T-helper 2 cell treated with Interferon-gamma antibody and Interleukin-4, amounts not matched to agents 100 ng/mL and 5 ng/mL, for 36 hours (primary cell): Measurements from ENCODE around the gene KLF11. TPM values are rescaled to one million over a fixed set of nuclear protein-coding genes. Genes with fewer than 3 reads are reported as not detected.
"Not testable (repeated sequence)": the region's sequence is repeated elsewhere in the genome, so short reads cannot be mapped to it uniquely, and the experiment has no call there.

ENCODE experiments used
- intact Hi-C: fragments of 100-400 bp; cut with micrococcal nuclease; formaldehyde crosslinking; loops from one replicate; pipeline ENCODE4 v1.15.1; 2023
- total RNA-seq: library from RNA; stranded (reverse); gene quantifications from 2 replicates; pipeline ENCODE4 v1.2.3, GENCODE V29; 2022

KLF11 gene
- total RNA-seq, 1 donor from 2014 or later = 10.6 TPM

DNA sequence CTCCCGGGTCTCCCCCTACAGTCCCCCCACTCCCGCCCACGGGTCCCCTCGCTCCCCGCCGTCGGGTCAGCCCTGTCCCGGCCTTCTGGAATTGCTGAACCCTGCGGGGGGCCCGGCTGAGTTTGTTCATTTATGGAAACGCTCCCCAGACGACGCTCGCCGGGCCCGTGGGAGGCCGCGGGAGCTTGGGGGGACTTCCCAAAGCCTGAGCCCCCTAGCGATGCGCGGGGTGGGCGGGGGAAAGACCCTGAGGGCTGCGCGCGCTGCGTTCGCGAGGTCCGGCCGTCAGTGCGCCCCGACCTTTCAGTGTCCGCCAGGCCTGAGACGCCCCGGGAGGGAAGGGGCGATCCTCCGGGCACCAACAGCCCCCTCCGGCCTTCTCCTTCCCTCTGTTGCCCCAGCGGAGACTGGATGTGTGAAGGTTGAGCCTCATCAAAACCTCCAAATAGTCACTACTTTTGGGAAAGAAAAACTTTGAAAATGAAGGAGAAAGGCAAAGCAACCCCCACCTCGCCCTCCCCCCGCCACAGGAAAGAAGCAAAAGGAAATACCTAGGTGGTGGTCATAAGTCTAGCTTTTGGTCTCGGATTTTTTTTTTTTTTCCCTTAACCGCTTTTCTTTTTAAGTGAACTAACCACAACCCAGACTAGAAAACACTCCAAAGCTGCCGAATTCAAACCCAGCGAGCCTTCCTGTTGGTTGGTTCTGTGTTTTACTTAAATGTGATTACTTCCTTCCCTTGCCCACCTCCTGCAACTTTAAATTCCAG, 37.4 kb downstream of the KLF11 start:
- intact Hi-C loops = loop anchor here (1.0 kb wide), 2 partner anchors 42 to 222 kb away; partner anchors contain the start of genes HPCAL1 and RRM2

DNA sequence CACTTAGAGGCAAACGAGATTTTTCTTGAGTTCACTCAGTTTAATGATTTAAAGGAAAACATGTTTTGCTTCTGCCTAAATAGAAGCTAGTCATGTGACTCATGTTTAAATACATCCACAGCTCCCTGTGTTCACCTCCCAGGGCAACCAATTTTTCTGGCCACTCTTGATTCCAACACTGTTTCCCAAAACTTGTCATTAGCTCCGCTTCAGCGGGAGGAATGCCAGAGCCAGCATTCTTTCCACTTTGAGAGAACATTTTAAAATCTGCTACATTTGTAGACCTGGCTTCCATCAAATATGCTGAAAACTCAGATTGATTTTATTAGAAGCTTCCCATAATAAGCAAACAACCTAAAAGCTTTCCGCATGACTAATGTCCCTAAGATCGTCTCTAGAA, 39.7 kb downstream of the KLF11 start:
- intact Hi-C loops = no loop called here

GRCh38 chr2:10083692-10084211, 40.4 kb downstream of the KLF11 start:
- intact Hi-C loops = no loop called here

DNA sequence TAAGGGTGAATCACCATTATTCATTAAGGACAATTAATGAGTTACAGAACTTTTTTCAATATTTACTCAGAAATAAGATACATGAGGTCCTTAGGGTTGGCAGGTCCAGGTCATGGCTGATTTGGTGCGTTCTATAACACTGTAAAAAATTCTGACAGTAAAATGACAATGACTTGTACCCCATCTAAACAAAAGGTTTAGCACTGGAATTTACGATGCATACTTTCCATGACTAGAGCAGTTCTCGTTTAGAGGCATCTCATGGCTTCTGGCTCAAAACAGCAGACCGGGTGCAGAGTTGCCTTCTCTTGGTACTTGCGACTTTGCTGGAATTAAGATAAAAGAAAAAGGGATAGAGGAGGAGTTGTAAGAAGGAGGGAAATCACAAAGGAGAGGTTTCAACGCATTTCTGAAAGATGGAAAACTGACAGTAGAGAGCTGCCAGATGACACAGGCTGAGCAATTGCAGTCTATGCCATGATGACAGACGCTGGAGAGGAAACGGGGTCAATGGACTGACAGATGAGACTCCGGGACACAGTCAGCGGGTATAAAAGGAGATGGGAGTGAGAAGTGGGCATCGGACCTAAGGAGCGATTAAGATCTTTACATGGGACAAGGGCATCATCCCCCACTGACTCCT, 41.0 kb downstream of the KLF11 start:
- intact Hi-C loops = no loop called here

DNA sequence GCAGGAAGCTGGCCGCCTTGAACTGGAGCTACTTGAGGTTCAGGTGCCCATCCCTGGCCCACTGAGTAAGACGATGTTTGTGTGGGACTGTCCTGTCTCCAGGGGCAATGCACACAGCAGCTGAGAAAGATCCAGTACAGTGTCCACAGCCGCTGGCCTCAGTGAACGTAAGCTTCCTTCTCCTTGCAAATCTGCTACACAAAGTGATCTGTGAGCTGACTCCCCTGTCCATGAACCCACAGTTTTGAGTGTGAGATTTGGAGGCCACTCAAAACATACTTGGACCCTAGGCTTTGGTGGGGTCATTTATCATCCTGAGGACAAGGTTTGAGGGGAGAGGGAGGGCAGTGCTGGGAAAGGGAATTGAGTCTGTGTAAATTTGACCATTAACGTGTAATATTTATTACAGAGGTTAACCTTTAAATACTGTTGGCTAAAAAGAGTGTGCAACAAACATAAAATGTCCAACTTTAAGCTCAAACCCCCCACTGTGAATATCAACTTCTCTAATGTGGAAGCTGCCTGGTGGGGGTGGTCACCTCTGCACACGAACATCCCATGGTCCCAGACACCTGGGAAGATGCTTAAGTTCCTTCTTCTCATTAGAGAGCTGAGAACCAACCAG, 41.8 kb downstream of the KLF11 start:
- intact Hi-C loops = no loop called here

DNA sequence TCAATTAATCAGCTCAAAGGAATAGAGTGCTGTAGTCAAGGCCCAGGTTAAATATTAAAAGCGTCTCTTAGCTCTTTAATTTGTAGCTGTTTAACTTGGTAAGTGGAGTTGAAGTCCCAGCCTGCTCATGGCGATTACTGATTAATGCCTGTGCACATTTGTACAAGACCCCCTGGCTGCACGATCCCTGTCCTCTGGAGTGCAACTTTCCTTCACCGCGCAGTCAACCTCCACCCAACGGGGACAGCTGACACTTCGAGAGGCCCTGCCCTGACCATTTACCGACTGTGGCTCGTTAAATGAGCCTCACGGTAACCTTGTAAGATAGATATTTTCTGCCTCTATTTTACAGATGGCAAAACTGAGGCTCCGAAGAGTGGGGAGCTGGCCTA, 42.3 kb downstream of the KLF11 start:
- intact Hi-C loops = no loop called here

DNA sequence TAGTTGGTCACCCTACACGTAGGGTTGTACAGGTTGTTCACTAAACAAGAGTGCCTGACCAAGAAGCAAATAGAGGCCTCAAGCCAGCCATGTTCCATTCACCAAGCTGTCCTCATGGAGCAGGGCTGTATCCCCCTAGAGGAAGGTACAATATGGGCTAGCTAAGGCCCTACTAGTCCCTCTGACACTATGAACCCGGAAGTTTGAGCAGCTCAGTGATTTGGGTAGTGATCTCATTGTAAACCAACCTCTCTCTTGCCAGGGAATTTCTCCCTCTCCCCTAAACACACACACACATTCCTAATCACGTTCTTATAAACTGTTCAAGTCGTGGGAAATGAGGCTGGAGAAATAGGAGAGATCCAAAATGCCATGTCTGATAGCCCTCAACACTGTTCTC, 43.6 kb downstream of the KLF11 start:
- intact Hi-C loops = no loop called here

- intact Hi-C loops = no loop called here
Measured at GRCh38 chr2:10087360-10087759, 44.0 kb downstream of the KLF11 start.

DNA sequence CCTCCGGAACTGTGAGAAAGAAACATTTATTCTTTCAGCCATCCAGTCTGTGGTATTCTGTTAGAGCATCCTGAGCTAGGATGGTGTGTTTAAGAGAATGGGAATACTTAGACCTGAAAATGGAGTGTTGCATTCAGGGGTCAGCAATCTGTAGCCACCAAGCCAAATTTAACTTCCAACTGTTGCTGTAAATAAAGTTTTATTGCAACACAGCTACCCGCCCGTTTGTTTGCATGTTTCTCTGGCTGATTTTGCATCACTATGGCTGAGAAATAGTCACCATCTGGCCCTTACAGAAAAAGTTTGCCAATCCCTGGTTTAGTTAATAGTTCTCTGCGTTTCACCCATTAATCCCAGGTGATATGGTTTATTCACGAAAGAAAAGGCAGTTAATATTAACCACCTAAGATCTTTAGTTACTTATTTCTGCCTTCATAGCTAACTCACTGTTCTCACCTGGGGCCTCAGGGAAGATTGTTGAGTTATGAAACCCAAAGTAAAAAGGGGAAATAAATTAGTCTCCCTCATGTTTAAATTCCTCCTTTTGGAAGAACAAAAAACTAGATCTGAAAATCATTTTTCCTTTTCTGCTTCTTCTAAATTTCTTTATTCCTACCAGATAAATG, 46.3 kb downstream of the KLF11 start:
- intact Hi-C loops = no loop called here

DNA sequence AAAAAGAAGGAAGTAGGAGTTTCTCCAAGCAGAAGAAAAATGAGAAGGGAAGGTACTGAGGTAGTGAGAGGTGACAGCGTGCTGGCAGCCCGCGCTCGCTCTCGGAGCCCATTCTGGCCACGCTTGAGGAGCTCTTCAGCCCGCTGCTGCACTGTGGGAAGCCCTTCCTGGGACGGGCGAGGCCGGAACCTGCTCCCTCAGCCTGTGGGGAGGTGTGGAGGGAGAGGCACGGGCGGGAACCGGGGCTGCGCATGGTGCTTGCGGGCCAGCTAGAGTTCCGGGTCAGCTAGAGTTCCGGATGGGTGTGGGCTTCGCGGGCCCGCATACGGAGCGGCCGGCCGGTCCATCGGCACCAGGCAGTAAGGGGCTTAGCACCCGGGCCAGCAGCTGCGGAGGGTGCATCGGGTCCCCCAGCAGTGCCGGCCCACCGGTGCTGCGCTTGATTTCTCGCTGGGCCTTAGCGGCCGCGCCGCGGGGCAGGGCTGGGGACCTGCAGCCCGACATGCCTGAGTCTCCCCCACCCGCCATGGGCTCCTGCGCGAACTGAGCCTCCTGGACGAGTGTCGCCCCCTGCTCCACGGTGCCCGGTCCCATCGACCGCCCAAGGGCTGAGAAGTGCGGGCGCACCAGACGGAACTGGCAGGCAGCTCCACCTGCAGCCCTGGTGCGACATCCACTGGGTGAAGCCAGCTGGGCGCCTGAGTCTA, 48.0 kb downstream of the KLF11 start:
- intact Hi-C loops = no loop called here

DNA sequence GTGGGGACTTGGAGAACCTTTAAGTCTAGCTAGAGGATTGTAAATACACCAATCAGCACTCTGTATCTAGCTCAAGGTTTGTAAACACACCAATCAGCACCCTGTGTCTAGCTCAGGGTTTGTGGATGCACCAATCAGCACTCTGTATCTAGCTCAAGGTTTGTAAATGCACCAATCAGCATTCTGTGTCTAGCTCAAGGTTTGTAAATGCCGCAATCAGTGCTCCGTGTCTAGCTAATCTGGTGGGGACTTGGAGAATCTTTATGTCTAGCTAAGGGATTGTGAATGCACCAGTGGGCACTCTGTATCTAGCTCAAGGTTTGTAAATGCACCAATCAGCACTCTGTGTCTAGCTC, 48.5 kb downstream of the KLF11 start:
- intact Hi-C loops = not testable (repeated sequence)

- intact Hi-C loops = no loop called here
Measured at GRCh38 chr2:10094271-10094814, 51.0 kb downstream of the KLF11 start.

DNA sequence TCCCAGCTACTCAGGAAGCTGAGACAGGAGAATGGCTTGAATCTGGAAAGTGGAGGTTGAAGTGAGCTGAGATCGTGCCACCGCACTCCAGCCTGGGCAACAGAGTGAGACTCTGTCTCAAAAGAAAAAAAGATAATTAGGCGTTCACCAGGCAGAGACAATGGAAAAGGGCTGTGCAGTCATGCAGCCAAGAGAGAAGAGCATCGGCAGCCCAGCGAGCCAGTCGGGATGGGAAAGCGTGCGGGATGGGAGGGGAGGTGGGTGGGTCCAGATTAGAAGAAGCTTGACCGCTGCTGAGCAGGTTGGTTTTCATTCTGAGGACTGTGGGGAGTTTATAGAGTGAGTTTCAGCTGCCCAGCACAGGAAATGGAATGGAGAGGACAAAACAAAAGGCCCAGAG, 51.8 kb downstream of the KLF11 start:
- intact Hi-C loops = no loop called here

DNA sequence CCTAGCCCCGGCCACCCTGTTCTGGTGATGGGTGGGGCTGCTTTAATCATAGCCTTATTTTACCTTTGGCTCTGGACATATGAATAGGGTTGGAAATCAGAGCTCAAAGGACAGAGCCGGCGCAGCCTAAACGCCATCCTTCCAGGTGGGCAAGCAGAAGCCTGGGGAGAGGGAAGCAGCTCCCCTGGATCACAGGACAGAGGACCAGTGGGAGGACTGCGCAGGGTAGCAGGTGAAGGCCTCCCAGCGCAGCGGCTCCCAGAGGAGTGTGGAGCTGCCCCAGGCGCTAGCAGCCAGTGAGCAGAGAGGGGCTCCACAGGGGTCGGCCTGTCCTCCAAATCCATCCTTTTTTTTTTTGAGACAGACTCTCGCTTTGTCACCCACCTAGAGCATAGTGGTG, 53.3 kb downstream of the KLF11 start:
- intact Hi-C loops = loop anchor here (1.0 kb wide), 1 partner anchor 24 kb away; no protein-coding TSS in a partner anchor

- intact Hi-C loops = loop anchor here (1.0 kb wide), 1 partner anchor 25 kb away; no protein-coding TSS in a partner anchor
Measured at GRCh38 chr2:10097352-10098148, 54.2 kb downstream of the KLF11 start.

DNA sequence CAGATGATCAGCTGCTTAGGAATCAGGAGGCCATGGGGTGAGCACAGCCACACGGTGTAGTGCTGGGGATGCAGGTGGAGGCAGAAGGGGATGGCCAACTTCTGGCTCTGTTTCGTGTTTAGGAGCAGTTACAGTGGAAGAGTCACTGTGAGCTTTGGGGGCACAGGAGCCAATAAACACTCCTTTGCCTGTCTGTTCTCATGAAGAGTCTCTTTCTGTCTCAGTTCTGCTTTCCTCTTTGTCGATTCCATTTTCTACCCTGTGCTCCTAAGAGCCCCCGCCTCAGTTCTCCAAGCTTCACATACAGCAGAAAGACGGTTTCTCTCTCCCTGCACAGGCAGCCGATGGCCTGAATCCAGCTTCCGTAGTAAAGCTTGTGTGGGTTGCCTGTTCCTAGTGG, 58.1 kb downstream of the KLF11 start:
- intact Hi-C loops = no loop called here

GRCh38 chr2:10103179-10103578, 59.8 kb downstream of the KLF11 start:
- intact Hi-C loops = no loop called here
